CMK (cell line): Measurements from ENCODE around the gene SPOCK1.

ENCODE experiments used
- DNase-seq: peaks from one replicate; pipeline ENCODE4 v3.0.0-alpha.2; 2010; ENCODE audit warnings: low read depth

The SPOCK1 gene

DNA sequence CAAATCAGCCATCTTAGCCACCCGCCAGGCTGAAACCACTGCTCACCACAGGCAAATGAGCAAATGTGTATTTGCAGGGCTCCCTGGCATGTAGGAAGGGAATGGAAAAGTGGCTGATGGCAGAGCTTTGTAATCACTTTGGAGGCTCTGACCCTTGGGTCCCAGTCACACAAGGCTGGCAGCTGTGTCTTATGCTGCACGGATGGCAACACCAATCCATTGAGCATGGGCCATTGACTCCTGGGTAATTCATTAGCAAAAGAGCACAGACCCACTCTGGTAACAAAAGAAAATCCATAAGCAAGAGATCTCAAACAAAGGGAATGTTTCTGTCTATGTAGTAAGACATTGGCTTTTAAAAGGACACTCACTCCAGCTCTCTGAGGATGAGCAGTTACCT, 57.6 kb downstream of the SPOCK1 start:
- DNase-seq = no peak

DNA sequence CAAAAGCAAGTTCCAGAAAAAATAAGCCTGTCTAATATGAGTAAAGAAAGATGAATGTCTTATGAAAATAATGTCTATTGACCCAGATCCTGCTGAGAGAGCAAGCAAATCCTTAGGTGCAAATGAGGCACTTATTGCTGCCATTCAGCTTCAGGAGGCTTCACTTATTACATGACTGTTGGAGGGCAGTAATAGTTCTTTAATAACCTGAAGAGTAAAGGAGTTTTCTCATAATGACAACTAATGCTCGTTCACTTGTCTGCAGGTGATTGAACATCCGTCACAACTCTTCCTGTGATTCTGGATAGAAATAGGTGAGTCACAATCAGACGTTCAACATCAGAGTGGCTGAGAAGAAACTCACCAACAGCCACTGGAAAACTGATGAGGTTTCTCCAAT, 58.3 kb downstream of the SPOCK1 start:
- no peak for DNase-seq

DNA sequence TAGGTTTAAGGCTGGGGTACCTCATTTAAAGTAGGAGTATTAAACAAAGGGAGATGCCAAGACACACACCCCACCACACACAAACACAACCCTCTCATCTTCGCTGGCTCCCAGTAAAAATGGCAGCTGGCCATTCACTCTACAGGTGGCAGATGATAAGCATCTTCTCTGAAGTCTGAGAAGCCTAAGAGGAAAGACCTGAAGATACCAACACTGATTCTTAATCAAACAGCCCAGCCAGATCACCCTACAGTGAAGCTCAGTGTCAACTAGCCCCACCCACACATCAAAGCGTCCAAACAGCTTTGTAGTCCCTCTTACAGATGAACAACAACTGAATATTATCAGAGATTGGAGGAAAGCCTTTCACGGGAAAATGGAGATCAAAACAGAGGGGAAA, 59.5 kb downstream of the SPOCK1 start:
- DNase-seq = no peak

DNA sequence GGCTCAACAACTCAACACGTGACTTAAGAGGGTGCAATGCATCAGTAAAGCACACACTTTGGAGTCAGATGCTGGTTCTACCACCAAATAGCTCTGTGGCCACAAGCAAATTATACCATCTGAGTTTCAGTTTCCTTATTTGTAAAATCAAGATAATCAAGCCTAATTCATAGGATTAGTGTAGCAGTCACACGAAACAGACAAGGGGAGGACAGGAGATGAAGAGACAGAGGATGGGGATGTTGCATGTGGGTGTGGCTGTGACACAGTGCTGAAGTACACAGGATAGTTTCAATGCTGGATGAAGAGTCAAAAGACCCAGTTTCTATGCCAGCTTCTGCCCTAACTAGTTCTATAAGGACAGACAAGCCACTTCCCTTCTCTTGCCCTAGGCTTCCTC, 60.2 kb downstream of the SPOCK1 start:
- no peak for DNase-seq

DNA sequence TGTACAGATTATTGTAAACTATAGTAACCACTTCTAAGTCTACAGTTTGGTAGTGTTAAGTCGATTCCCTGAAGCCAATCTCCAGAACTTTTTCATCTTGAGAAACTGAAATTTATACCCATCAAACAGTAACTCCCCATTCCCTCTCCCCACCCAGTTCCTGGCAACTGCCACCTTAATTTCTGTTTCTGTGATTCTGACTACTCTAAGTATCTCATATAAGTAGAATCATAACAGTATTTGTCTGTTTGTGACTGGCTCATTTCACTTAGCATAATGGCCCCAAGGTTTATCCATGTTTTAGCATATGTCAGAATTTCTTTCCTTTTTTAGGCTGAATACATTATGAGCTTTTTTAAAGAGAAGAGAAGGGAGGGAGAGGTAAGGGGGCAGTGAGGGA, 61.4 kb downstream of the SPOCK1 start:
- DNase-seq = no peak

DNA sequence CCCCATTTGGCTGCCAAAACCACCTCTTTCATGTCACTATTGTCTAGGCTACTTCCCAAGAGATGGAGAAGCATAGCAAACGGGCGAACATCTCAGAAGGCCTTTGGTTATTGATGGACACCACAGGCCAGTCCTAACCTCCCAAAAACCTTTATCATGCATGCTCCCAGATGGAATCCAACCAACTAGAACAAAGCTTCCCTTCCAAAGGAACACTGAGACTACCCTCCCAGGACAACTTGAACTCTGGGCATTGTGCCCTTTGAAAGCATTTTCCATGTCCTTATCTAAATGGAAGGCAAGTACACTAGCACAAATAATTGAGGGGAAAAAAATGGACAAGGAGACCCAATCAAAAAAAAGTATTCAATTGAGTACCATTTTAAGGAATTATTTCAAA, 65.6 kb downstream of the SPOCK1 start:
- DNase-seq = no peak

DNA sequence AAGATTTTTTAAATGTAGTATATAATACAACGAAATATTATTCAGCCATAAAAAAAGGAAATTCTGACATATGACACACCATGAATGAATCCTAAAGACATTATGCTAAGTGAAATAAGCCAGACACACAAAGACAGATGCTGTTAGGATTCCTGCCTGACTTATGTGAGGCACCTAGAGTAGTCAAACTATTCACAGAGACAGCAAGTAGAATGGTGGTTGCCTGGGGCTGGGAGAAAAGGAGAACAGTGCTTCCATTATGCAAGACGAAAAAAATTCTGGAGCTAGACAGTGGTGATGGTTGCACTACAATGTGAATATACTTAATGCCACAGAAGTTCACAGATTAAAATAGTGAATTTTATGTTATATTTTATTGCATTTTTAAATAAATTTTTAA, 66.8 kb downstream of the SPOCK1 start:
- DNase-seq = no peak

DNA sequence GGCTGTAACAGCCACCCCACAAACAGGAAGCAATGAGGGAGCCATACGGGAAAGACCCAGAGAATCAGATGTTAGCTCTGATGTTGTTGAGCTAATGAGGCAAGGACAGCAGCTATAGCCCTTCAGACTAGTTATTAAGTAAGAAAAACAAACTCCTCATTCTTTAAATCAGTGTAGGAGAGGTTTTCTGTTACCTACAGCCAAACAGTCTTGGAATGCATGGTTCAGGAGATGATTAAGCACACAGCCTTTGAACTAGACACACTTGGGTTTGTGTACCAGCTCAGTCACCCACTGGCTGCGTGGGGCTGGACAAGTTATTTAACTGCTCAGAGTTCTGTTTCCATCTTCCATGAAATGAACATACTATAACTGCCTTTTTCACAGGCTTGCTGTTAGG, 68.1 kb downstream of the SPOCK1 start:
- DNase-seq = no peak

DNA sequence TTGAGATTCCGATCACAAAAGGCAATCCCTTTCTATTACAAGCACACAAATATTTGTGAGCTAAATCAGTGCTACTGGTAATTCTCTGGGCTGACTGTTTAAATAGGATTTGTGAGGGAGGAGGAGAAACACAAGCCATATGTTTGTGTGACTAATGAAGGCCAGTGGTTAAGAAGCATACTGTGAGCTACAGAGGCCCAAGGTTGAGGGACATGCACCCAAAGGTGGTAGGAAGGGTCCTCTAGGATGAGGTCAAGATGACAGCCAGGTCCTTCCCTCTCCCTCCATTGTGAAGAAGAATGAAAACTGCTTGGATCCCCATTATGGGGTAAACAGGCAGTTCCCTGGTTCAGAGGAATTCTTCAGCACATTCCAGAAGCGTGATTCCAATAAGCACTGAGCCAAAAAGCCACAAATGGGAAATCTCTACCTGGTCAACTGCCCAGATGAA, 83.9 kb downstream of the SPOCK1 start:
- DNase-seq = no peak

DNA sequence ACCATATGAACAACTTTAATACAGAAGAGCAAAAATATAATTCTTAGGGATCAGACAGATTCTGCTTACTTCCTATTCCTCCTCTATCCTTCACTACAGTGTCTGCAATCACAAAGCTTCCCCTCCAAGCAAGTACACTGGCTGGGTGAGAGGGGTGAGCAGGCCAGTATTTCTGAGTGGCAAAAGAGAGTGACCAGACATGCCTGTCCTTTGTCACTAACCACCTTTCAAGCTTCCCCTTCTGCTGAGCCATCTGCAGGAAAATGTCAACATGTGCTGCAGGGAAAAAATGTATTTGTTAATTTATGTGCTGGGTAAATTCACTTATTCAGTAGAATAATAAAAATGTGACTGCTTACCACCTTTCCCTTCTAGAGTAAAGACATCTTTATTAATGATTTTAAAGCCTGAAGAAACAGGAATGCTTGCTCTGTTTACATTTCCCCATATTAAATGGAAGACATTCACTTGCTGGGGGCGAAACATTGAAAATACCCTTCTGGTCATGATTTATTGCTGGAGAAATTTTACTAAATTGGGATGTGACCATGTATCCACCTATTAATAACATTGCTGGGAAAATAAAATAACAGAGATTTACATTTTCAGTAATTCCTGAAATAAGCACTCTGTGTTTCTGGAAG, 84.9 kb downstream of the SPOCK1 start:
- no peak for DNase-seq

DNA sequence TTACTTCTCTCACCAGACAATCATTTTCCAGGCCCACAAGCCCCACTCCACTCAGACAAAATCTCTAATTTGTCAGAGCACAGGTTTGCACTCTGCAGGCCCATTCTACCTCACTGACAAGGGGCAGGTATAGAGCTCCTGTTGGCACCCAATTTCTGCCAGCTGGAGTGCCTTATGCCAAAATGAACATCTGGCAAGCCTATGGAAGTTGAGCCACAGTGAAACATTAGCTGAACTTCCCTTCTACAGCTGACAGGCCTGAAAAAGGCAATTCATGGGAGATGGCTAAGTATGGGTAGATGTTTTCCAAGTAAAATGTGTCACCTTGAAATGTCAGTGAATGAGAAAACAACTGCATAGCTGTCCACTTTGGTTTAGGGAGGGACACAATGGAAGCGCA, 87.0 kb downstream of the SPOCK1 start:
- DNase-seq = no peak

DNA sequence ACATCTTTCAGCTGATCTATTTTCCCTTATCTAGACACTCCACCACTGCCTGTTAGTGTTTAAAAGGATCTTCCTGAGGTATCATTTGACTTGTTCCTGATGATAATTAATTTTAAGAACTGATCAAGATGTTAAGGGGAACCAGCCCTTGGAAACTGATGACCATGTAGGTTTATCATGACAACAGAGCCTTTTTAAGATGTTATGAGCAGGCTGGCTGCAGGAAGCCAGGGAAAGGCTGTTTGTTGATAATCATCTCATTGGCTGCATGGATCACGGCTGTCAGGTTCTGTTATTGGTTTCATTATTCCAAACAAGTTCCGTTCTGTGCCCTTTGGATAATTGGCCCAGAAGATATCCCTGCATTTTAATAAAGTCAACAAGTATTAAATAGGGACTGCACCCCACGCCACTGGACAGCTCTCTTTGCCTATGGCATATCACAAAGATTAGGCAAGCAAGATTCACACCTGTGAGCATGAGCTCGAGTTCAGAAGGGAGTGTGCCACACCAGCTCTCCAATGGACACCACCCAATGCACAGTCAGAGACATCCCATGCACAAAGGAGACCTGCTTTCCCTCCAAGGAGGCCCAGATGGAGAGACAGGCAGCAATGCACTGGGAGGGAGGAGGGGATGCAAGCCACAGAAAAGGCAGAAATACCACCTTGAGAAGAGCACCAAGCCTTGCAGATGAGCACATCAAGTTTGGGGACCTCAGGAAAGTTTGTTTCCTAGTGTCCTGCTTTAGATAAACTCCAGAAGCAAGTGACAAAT, 88.7 kb downstream of the SPOCK1 start:
- no peak for DNase-seq

DNA sequence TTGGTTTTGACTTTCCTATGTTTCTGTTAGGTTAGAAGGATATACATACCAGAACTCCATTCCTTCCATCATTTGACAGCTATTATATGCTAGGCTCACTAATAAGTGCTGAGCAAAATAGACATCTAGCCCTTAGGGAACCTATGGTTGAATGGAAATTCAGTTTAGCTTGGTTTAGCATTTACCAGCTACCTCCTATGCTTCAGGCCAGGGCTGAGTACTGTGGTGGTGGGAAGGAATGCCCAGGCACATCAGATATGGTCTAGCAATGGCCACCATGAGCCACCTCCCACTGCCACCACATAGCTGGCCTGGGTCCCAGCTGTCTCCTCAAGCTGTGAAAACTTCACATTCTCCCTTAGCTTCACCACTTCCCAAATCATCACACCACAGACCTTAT, 89.4 kb downstream of the SPOCK1 start:
- DNase-seq = no peak

DNA sequence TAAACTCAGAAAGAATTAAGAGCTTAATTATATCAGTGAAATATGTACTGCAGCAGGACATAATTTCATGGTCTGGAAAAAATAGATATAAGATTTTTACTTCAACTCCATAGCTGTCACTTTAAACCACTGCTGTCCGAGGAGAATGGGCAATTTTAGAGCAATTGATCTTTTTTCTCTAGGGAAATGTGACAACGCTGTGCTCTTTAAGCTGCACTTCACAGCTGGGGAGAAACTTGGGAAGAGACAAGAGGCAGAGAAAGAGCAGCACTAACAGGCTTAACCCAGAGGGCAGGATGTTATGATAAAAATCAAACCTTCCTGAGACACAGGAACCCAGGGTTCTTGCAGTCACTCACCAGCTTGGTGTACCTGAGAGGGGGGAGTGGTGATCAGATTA, 92.0 kb downstream of the SPOCK1 start:
- DNase-seq = no peak

DNA sequence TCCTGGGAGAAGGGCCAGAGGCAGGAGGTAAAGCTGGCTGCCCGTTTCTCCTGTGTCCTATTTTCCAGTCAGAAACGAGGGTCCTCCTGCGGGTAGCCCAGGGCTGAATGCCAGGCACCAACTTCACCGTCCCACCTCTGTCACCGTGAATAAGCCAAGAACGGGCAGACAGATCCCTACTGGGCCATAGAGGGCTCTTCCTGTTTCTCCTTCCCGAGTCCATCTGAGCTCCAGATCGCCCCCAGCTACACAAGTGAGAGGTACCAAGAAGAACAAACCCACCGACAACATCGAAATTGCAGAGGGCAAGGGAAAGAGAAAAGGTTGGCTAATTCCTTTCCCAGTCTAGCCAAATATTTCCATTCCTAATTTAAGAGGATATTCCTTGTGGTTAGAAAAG, 93.7 kb downstream of the SPOCK1 start:
- no peak for DNase-seq

DNA sequence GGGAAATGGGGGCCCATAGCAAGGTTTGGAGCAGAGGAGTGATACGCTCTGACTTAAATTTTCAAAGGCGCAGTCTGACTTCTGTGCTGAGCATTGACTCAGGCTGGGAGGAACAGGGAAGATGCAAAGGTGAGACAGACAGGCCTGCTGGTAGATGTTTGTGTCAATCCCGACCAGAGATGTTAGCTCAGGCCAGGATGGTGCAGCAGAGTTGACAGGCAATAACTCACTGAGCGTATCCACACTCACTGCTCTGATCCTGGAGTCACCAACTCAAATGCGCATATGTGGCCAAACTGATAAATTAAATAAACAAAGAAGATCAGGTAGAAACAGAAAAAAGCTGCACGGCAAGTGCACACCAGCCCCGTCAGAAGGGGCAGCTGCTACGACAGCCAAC, 95.3 kb downstream of the SPOCK1 start:
- DNase-seq = no peak

DNA sequence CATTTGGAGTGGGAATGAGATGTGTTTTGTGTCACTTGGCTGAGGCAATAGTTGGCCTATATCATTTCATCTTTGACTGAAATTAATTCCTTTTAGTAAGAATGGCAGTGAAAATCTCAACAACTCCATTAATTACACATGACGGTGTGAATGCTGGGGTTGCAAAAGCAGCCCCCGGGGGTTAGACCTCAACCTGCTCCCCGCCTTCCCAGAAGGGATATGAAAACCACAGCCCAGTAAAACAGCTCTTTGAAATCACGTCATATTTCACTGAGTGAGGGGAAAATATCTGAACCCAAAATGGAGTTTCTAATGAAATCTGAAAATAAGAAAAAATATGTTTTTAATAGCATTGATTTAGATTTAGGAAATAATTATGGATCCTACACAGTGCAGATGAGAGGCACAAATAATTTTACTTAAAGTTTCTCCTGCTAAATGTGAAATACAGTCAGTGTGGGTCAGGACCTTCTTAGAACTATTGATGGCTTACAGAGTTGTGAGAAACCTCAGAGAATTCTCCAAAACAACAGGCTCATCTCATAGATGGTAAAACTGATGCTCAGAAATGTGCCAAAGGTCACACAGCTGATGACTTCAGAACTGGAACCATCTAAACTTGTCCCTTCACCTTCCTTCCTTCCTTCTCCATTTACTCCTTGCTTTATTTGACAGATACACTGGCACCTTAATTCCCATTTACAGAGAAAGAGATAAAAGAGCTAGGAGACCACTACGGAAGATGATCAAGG, 96.5 kb downstream of the SPOCK1 start:
- DNase-seq = no peak

DNA sequence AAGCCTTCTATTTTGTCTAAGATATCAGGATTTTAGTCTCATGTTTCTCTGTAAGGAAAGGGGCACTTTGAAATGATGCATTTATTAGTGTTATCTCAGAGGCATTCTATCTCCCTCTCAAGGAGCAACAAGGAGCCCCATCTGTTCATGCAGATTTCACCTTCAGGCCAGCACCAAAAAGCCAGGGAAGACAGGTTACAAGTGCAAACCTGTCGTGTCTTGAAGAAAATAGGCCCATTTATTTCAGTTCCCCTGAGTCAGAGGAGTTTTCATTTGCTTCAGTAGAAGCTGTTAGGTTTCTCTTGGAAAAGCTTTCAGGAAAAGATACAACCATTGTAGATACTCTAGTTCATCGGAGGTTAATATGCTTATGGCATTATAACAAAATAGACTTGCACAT, 97.2 kb downstream of the SPOCK1 start:
- no peak for DNase-seq

DNA sequence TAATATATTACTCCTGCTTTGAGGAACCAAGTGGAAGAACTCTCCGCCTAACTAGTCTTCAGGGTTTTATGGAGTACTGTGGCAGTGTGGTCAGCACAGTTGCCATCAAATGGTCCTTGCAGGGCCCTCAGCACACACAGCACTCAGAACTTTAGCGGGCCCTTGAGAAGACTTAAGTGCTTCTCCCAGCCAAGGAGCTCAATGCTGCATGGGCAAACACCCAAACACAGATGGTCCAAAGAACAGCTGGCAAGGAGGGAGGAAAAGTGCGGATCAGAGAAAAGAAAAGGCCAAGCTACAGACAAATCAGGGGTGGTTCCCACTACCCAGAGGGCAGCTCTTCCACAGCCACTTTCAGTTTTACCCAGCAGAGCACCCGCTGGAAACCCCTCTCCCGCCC, 98.6 kb downstream of the SPOCK1 start:
- no peak for DNase-seq

DNA sequence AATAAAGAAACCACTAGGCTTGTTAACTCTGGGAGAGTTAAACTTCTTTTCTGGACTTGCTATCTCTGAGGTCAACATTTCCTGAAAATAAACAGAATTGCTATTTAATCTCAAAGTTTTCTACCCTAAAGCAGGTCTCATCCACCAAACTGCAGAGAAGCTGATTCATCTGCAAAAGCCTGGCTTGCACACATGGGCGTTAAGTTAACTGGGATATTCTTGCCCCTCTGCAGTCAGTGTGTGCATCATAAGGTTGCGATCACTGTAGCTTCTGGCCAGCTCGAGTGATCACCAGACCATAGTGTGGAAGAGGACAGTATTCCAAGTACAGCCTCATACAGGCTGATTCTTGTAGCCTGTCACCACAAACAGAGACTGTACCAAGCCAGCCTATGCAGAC, 99.2 kb downstream of the SPOCK1 start:
- no peak for DNase-seq

DNA sequence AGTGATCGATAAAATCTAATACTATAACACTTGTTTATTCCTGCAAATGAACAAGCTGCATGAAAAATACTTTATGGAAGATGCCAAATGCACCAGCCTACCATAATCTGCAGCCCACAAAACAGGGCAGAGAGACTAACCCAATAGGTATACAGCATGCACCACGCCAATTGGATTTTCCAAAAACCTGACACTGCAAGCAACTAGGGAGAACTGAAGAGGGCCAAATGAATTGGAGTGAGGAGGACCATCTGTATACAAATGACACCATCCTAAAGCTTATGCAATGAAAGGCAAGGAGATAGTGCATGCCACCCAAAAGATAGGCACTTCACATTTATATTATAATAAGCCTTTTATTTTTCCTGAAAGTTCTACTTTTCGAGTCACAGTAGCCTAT, 100.4 kb downstream of the SPOCK1 start:
- no peak for DNase-seq

DNA sequence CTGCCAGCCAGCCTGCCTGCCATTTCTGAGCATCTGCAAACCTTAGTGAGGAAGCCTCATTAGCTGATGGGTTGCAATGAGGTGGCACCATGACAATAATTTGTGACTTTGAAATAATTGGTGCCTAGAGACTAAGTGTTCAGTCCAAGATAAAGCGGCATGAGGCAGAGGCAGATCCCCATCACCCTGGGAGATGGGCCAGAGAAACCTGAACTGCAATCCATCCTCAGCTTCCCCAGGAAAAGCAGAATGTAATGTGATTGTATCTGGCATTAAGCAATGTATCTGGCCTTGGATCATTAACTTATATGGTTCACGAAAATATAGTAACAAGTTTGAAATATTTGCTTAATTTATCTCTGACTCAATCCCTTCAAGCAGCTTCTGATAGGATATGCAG, 101.0 kb downstream of the SPOCK1 start:
- no peak for DNase-seq

DNA sequence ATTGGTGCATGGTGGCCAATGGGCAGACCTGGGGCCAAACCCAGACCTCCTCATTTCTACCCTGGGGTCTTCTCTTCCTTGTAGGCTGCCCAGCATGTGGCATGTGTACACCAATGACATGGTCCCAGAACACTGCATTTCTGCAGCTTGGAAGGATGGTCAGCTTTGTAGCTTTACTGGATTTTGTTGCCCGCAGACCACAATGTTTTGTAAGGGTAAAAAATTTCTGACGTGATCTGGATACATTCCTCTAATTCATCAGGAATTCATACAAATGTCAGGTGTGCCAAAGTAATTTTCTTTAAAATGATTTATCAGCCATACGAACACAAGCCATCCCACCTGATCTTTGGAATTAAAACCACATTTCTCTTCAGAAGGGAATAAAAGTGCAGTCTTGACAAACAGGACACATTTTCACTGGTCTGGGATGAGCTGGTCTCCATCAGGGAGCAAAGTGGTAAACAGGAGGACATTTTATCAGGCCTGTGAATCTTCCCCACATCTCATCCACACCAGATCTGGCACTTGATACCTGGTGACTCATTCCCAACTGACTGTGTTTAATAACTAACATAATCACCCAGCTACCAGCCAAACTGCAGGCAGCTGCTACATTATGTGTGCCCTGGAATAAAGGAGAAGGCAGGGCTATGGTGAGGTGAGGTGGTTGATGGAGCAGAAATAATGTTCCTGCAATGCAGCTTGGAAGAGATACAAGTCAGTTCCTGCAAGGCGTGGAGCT, 103.9 kb downstream of the SPOCK1 start:
- DNase-seq = no peak
